Measurements from ENCODE around the gene CALY.

Gene CALY

GRCh38 chr10:133303206-133303605 lies 33.5 kb downstream of the CALY start:
- no peak overlapping the region for H3K4me3 ChIP-seq (ENCODE audit: low read depth, low read length)
- no peak for DNase-seq (ENCODE audit: low read depth)
- TF ChIP-seq, protein P1, sequence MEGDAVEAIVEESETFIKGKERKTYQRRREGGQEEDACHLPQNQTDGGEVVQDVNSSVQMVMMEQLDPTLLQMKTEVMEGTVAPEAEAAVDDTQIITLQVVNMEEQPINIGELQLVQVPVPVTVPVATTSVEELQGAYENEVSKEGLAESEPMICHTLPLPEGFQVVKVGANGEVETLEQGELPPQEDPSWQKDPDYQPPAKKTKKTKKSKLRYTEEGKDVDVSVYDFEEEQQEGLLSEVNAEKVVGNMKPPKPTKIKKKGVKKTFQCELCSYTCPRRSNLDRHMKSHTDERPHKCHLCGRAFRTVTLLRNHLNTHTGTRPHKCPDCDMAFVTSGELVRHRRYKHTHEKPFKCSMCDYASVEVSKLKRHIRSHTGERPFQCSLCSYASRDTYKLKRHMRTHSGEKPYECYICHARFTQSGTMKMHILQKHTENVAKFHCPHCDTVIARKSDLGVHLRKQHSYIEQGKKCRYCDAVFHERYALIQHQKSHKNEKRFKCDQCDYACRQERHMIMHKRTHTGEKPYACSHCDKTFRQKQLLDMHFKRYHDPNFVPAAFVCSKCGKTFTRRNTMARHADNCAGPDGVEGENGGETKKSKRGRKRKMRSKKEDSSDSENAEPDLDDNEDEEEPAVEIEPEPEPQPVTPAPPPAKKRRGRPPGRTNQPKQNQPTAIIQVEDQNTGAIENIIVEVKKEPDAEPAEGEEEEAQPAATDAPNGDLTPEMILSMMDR (IDR thresholded peaks at IDR 0.05; ENCODE audit: insufficient read depth, low read depth, low read length, missing control alignments), result no peak

- TF ChIP-seq, protein P1 (IDR thresholded peaks at IDR 0.05; ENCODE audit: insufficient read depth, low read depth, low read length, missing control alignments), result no peak
- DNase-seq (ENCODE audit: low read depth), result no peak
- H3K4me3 ChIP-seq (ENCODE audit: low read depth, low read length), result no peak overlapping the region
These were observed 34.5 kb downstream of the CALY start for GRCh38 chr10:133302230-133302629.

- TF ChIP-seq, protein P1 (IDR thresholded peaks at IDR 0.05; ENCODE audit: insufficient read depth, low read depth, low read length, missing control alignments), result no peak
- DNase-seq (ENCODE audit: low read depth), result no peak
- no peak overlapping the region for H3K4me3 ChIP-seq (ENCODE audit: low read depth, low read length)
These were observed 37.0 kb downstream of the CALY start for GRCh38 chr10:133299738-133300137.

DNA sequence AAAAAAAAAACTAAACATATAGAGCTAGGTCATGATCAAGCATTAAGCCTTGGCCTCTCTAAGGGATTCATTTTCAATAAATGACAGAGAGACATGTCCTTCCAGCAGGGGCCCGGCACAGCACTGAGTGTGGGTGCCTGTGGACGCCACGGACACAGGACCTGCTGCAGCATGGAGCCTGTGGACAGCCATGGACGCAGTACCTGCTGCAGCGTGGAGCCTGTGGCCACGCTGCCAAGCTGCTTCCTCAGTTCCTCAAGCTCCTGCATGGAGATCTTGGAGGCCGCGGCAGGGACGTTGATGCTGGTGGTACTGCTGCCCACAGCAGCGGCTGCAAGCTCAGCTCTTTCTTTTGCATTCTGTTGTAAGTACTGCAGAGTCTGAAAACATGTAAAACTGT lies 37.5 kb downstream of the CALY start:
- TF ChIP-seq, protein P1 (IDR thresholded peaks at IDR 0.05; ENCODE audit: insufficient read depth, low read depth, low read length, missing control alignments), result no peak
- H3K4me3 ChIP-seq (ENCODE audit: low read depth, low read length), result no peak overlapping the region
- DNase-seq (ENCODE audit: low read depth), result no peak

DNA sequence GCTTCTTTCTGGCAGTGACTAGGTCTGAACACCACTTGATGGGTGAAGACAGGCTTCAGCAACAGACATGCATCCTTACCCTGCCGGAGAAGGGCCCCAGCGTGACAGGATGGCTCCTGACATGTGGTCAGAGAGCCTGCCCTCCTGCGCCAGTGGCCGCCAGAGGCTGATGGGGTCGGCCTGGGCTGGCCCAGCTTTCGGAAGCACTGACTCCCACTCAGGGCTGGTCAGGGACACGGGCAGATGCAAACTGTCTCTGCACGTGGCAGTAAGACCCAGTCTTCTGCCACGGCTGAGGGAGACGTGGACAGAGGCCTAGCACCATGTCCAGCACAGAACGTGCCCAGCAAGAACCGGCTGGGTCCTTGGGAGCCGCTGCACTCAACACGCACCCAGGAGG lies 38.2 kb downstream of the CALY start:
- TF ChIP-seq, protein P1 (IDR thresholded peaks at IDR 0.05; ENCODE audit: insufficient read depth, low read depth, low read length, missing control alignments), result no peak
- H3K4me3 ChIP-seq (ENCODE audit: low read depth, low read length), result no peak overlapping the region
- no peak for DNase-seq (ENCODE audit: low read depth)

GRCh38 chr10:133297504-133297903 lies 39.2 kb downstream of the CALY start:
- DNase-seq (ENCODE audit: low read depth), result no peak
- TF ChIP-seq, protein P1 (IDR thresholded peaks at IDR 0.05; ENCODE audit: insufficient read depth, low read depth, low read length, missing control alignments), result no peak
- no peak overlapping the region for H3K4me3 ChIP-seq (ENCODE audit: low read depth, low read length)

All from GM12865 (cell line).